ENCODE results near the gene RPS25.
"Not testable (repeated sequence)": the region's sequence is repeated elsewhere in the genome, so short reads cannot be mapped to it uniquely, and the experiment has no call there.

Gene RPS25

DNA sequence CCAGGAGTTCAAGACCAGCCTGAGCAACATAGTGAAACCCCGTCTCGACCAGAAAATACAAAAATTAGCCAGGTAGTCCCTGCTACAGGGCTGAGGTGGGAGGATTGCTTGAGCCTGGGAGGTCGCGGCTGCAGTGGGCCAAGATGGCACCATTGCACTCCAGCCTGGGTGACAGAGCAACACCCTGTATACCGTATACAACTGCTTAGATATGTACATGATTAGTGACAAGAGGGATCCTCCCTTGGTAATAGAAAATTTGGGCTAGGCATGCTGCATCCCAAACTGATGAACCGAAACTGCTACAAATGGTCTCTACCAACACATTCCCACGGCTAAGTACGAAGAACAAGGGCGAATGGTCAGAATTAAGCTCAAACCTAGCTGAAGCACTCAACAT is 24.8 kb upstream of the RPS25 start:
- TF ChIP-seq BACH2 (CRISPR knock-in tag; IDR thresholded peaks at IDR 0.05; ENCODE audit: borderline replicate concordance) (no peak), TCF4 (CRISPR knock-in tag; IDR thresholded peaks at IDR 0.05; ENCODE audit: borderline replicate concordance) (no peak), GLIS3 (CRISPR knock-in tag; IDR thresholded peaks at IDR 0.05) (no peak), CSDC2 (CRISPR knock-in tag; IDR thresholded peaks at IDR 0.05) (no peak), ZFP3 (CRISPR knock-in tag; IDR thresholded peaks at IDR 0.05) (no peak), OSR1 (CRISPR knock-in tag; IDR thresholded peaks at IDR 0.05) (no peak), PPARA (CRISPR knock-in tag; IDR thresholded peaks at IDR 0.05; ENCODE audit: borderline replicate concordance) (no peak), RARB (CRISPR knock-in tag; IDR thresholded peaks at IDR 0.05) (no peak), ZFP30 (CRISPR knock-in tag; IDR thresholded peaks at IDR 0.05) (no peak), ARNTL (CRISPR knock-in tag; IDR thresholded peaks at IDR 0.05; ENCODE audit: borderline replicate concordance, low read depth) (no peak), ZNF70 (CRISPR knock-in tag; IDR thresholded peaks at IDR 0.05) (no peak), SNAI2 (CRISPR knock-in tag; IDR thresholded peaks at IDR 0.05) (no peak), ESRRG (CRISPR knock-in tag; IDR thresholded peaks at IDR 0.05) (no peak), ZNF8 (CRISPR knock-in tag; IDR thresholded peaks at IDR 0.05) (no peak)
- TF ChIP-seq, protein P1, sequence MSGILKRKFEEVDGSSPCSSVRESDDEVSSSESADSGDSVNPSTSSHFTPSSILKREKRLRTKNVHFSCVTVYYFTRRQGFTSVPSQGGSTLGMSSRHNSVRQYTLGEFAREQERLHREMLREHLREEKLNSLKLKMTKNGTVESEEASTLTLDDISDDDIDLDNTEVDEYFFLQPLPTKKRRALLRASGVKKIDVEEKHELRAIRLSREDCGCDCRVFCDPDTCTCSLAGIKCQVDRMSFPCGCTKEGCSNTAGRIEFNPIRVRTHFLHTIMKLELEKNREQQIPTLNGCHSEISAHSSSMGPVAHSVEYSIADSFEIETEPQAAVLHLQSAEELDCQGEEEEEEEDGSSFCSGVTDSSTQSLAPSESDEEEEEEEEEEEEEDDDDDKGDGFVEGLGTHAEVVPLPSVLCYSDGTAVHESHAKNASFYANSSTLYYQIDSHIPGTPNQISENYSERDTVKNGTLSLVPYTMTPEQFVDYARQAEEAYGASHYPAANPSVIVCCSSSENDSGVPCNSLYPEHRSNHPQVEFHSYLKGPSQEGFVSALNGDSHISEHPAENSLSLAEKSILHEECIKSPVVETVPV (CRISPR knock-in tag; IDR thresholded peaks at IDR 0.05), result no peak
- TF ChIP-seq, protein P2, sequence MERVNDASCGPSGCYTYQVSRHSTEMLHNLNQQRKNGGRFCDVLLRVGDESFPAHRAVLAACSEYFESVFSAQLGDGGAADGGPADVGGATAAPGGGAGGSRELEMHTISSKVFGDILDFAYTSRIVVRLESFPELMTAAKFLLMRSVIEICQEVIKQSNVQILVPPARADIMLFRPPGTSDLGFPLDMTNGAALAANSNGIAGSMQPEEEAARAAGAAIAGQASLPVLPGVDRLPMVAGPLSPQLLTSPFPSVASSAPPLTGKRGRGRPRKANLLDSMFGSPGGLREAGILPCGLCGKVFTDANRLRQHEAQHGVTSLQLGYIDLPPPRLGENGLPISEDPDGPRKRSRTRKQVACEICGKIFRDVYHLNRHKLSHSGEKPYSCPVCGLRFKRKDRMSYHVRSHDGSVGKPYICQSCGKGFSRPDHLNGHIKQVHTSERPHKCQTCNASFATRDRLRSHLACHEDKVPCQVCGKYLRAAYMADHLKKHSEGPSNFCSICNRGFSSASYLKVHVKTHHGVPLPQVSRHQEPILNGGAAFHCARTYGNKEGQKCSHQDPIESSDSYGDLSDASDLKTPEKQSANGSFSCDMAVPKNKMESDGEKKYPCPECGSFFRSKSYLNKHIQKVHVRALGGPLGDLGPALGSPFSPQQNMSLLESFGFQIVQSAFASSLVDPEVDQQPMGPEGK (CRISPR knock-in tag; IDR thresholded peaks at IDR 0.05; ENCODE audit: borderline replicate concordance), result no peak
- TF ChIP-seq, protein P3, sequence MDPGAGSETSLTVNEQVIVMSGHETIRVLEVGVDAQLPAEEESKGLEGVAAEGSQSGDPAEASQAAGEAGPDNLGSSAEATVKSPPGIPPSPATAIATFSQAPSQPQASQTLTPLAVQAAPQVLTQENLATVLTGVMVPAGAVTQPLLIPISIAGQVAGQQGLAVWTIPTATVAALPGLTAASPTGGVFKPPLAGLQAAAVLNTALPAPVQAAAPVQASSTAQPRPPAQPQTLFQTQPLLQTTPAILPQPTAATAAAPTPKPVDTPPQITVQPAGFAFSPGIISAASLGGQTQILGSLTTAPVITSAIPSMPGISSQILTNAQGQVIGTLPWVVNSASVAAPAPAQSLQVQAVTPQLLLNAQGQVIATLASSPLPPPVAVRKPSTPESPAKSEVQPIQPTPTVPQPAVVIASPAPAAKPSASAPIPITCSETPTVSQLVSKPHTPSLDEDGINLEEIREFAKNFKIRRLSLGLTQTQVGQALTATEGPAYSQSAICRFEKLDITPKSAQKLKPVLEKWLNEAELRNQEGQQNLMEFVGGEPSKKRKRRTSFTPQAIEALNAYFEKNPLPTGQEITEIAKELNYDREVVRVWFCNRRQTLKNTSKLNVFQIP (CRISPR knock-in tag; IDR thresholded peaks at IDR 0.05; ENCODE audit: borderline replicate concordance, low read depth), result no peak
- TF ChIP-seq, protein P4, sequence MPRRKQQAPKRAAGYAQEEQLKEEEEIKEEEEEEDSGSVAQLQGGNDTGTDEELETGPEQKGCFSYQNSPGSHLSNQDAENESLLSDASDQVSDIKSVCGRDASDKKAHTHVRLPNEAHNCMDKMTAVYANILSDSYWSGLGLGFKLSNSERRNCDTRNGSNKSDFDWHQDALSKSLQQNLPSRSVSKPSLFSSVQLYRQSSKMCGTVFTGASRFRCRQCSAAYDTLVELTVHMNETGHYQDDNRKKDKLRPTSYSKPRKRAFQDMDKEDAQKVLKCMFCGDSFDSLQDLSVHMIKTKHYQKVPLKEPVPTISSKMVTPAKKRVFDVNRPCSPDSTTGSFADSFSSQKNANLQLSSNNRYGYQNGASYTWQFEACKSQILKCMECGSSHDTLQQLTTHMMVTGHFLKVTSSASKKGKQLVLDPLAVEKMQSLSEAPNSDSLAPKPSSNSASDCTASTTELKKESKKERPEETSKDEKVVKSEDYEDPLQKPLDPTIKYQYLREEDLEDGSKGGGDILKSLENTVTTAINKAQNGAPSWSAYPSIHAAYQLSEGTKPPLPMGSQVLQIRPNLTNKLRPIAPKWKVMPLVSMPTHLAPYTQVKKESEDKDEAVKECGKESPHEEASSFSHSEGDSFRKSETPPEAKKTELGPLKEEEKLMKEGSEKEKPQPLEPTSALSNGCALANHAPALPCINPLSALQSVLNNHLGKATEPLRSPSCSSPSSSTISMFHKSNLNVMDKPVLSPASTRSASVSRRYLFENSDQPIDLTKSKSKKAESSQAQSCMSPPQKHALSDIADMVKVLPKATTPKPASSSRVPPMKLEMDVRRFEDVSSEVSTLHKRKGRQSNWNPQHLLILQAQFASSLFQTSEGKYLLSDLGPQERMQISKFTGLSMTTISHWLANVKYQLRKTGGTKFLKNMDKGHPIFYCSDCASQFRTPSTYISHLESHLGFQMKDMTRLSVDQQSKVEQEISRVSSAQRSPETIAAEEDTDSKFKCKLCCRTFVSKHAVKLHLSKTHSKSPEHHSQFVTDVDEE (CRISPR knock-in tag; IDR thresholded peaks at IDR 0.05), result no peak
- no peak for ATAC-seq

DNA sequence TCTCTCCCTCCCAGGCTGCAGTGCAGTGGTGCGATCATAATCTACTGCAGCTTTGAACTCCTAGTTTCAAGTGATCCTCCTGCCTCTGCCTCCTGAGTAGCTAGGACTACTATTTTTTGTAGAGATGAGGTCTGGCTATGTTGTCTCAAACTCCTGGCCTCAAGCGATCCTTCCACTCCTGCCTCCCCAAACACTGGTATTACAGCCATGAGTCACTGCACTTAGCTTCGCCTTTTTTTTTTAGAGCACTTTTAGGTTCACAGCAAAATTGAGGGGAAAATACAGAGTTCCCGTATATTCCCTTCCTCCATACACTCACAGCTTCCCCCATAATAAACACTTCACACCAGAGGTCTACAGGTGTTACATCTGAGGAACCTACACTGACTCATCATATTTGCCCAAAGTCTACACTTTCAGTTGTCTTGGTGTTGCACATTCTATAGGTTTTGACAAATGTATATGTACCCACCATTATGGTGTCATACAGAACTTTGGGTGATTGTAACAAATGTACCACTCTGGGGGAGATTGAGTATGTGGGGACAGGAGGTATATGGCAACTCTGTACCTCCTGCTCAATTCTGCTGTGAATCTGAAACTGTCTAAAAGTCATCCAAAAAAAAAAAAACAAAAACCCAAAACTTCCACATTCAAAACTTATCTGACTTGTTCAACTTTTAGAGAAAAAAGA is 23.8 kb upstream of the RPS25 start:
- ATAC-seq, result no peak; the same call in 2 of the 3 replicates
- no peak for TF ChIP-seq ZFP30 (CRISPR knock-in tag; IDR thresholded peaks at IDR 0.05)
- TF ChIP-seq ARNTL (CRISPR knock-in tag; IDR thresholded peaks at IDR 0.05; ENCODE audit: borderline replicate concordance, low read depth), result no peak
- no peak for TF ChIP-seq ZC3H10 (CRISPR knock-in tag; IDR thresholded peaks at IDR 0.05)
- no peak for TF ChIP-seq TOX (CRISPR knock-in tag; IDR thresholded peaks at IDR 0.05; ENCODE audit: borderline replicate concordance)
- TF ChIP-seq ZNF565 (CRISPR knock-in tag; conservative IDR thresholded peaks at IDR 0.05; ENCODE audit: low read depth), result no peak
- no peak for TF ChIP-seq SNAI2 (CRISPR knock-in tag; IDR thresholded peaks at IDR 0.05)
- TF ChIP-seq, protein P5, sequence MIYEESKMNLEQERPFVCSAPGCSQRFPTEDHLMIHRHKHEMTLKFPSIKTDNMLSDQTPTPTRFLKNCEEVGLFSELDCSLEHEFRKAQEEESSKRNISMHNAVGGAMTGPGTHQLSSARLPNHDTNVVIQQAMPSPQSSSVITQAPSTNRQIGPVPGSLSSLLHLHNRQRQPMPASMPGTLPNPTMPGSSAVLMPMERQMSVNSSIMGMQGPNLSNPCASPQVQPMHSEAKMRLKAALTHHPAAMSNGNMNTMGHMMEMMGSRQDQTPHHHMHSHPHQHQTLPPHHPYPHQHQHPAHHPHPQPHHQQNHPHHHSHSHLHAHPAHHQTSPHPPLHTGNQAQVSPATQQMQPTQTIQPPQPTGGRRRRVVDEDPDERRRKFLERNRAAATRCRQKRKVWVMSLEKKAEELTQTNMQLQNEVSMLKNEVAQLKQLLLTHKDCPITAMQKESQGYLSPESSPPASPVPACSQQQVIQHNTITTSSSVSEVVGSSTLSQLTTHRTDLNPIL (CRISPR knock-in tag; IDR thresholded peaks at IDR 0.05; ENCODE audit: low read depth), result no peak
- TF ChIP-seq CSDC2 (CRISPR knock-in tag; IDR thresholded peaks at IDR 0.05), result no peak
- TF ChIP-seq, protein P1 (CRISPR knock-in tag; IDR thresholded peaks at IDR 0.05), result no peak
- no peak for TF ChIP-seq ZNF8 (CRISPR knock-in tag; IDR thresholded peaks at IDR 0.05)
- TF ChIP-seq ESRRG (CRISPR knock-in tag; IDR thresholded peaks at IDR 0.05), result no peak
- no peak for TF ChIP-seq OSR1 (CRISPR knock-in tag; IDR thresholded peaks at IDR 0.05)
- no peak for TF ChIP-seq ZNF70 (CRISPR knock-in tag; IDR thresholded peaks at IDR 0.05)
- TF ChIP-seq, protein P3 (CRISPR knock-in tag; IDR thresholded peaks at IDR 0.05; ENCODE audit: borderline replicate concordance, low read depth), result no peak

DNA sequence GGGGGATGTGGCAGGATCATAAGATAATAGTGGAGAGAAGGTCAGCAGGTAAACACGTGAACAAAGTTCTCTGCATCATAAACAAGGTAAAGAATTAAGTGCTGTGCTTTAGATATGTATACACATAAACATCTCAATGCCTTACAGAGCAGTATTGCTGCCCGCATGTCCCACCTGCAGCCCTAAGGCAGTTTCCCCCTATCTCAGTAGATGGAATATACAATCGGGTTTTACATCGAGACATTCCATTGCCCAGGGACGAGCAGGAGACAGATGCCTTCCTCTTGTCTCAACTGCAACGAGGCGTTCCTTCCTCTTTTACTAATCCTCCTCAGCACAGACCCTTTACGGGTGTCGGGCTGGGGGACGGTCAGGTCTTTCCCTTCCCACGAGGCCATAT is 21.3 kb upstream of the RPS25 start:
- ATAC-seq, result not testable (repeated sequence)

Measured in SK-N-SH treated with all-trans-retinoic acid at 6 μM for 48 hours (cell line).